ENCODE measurements around the gene AOC1. TPM values are rescaled to one million over a fixed set of nuclear protein-coding genes. Genes with fewer than 3 reads are reported as not detected.
"Not testable (repeated sequence)": the region's sequence is repeated elsewhere in the genome, so short reads cannot be mapped to it uniquely, and the experiment has no call there.

AOC1 gene
- total RNA-seq, 4 donors from 2014 or later = 0.26 to 4.4 (median 1.4) TPM

DNA sequence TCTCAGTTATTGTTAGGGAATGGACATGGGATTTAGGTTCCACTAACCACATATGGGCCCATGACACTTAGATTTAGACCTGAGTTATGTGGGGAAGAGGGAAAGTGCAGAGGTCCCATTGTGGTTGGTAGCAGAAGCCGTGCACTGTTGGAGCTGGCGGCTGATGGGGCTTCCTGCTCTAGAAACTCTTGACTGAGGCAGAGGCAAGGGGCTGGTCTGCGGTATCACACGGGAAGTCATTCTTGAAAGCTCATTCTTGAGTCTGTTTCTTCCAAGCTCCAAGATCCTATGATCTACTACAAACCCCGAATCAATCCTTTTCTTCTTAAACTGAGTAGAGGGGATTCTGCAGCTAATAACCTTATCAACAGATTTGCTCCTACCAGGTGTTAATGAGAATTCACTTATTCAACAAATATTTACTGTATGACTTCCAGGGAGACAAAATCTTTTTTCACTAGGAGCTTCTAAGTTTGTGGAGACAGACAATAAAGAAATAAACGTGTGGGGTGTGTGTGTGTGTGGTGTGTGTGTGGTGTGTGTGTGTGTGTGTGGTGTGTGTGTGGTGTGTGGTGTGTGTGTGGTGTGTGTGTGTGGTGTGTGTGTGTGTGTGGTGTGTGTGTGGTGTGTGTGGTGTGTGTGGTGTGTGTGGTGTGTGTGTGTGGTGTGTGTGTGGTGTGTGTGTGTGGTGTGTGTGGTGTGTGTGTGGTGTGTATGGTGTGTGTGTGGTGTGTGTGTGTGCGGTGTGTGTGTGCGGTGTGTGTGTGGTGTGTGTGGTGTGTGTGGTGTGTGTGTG, 57.1 kb downstream of the AOC1 start:
- WGBS, 2 donors = 59 to 65% methylated on average over 4 to 6 of the region's 8 CpGs
- H3K4me1 ChIP-seq = peaks cover 0 to 2% (median under 1%) of the 10 kb centered on the region in 3 donors
- no peaks in the 10 kb centered on the region for H3K36me3 ChIP-seq
- TF ChIP-seq POLR2A (IDR thresholded peaks at IDR 0.05) = no peak
- TF ChIP-seq, protein P1, sequence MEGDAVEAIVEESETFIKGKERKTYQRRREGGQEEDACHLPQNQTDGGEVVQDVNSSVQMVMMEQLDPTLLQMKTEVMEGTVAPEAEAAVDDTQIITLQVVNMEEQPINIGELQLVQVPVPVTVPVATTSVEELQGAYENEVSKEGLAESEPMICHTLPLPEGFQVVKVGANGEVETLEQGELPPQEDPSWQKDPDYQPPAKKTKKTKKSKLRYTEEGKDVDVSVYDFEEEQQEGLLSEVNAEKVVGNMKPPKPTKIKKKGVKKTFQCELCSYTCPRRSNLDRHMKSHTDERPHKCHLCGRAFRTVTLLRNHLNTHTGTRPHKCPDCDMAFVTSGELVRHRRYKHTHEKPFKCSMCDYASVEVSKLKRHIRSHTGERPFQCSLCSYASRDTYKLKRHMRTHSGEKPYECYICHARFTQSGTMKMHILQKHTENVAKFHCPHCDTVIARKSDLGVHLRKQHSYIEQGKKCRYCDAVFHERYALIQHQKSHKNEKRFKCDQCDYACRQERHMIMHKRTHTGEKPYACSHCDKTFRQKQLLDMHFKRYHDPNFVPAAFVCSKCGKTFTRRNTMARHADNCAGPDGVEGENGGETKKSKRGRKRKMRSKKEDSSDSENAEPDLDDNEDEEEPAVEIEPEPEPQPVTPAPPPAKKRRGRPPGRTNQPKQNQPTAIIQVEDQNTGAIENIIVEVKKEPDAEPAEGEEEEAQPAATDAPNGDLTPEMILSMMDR (IDR thresholded peaks at IDR 0.05) = no peak
- no peak for DNase-seq
- no peak overlapping the region for H3K4me3 ChIP-seq
- peaks cover 0 to 54% (median 0%) of the 10 kb centered on the region in 4 donors for H3K27me3 ChIP-seq
- no peak overlapping the region for H3K27ac ChIP-seq
- intact Hi-C loops (cut with DNase I) = no loop called here
- no peaks in the 10 kb centered on the region for H3K9me3 ChIP-seq

DNA sequence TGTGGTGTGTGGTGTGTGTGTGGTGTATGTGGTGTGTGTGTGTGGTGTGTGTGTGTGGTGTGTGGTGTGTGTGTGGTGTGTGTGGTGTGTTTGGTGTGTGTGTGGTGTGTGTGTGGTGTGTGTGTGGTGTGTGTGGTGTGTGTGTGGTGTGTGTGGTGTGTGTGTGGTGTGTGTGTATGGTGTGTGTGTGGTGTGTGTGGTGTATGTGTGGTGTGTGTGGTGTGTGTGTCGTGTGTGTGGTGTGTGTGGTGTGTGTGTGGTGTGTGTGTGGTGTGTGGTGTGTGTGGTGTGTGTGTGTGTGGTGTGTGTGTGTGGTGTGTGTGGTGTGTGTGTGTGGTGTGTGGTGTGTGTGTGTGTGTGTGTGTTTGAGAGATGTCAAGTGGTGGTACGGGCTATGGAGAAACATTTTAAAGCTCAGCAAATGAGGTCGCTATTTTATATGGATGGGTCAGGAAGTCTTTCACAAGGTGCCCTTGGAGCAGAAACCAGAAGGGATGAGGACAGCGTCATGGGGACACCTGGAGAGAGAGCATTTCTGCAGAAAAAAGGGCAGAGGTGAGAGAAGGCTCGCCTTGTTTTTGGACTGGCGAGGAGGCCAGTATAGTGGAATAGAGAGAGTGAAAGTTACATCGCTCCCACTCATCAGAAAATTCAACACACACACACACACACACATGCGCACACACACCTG, 58.1 kb downstream of the AOC1 start:
- H3K9me3 ChIP-seq; intact Hi-C loops (cut with DNase I); H3K27ac ChIP-seq; H3K4me3 ChIP-seq; DNase-seq; H3K4me1 ChIP-seq; H3K36me3 ChIP-seq: not testable (repeated sequence)
- WGBS, 2 donors = 57 to 70% methylated on average over 8 of the region's 8 CpGs
- peaks cover 0 to 56% (median 0%) of the 10 kb centered on the region in 4 donors for H3K27me3 ChIP-seq

DNA sequence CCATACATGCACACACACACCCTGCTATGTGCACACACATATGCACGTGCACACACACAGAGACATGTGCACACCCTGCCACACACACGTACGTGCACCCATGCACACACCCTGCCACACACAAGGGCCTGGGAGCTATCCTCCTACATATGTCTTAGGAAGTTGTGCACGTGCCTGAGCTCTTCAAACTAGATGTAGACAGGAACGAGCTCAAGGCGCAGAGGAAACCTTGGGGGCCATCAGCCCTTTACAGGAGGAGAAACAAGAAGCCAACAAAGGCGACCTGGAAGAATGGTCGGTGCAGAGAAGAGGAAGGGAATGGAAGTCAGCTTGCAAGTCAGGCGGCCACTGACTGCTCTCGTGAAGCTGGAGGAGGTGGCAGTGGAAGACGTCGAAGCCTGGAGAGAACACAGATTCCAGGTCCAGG, 58.7 kb downstream of the AOC1 start:
- H3K9me3 ChIP-seq = no peaks in the 10 kb centered on the region
- no peak overlapping the region for H3K27ac ChIP-seq
- intact Hi-C loops (cut with DNase I) = no loop called here
- 46 to 53% methylated on average over 12 of the region's 12 CpGs for WGBS, 2 donors
- H3K36me3 ChIP-seq = no peaks in the 10 kb centered on the region
- no peaks in the 10 kb centered on the region for H3K4me1 ChIP-seq
- peaks cover 0 to 54% (median 0%) of the 10 kb centered on the region in 4 donors for H3K27me3 ChIP-seq
- H3K4me3 ChIP-seq = no peak overlapping the region
- TF ChIP-seq, protein P1 (IDR thresholded peaks at IDR 0.05) = no peak
- DNase-seq = no peak

Other genes starting within 250 kb of the AOC1 start
- gene GIMAP6, start 220.1 kb upstream of the AOC1 start, total RNA-seq = 10 to 100 TPM in 2 of 4 donors, 1 to 10 TPM in 2; 3.1 to 30.1 (median 12.9) TPM
- 10 to 100 TPM in 1 of 4 donors, 1 to 10 TPM in 2, under 1 TPM in 1; 0.72 to 12.4 (median 5.6) TPM for gene GIMAP2, start 166.8 kb upstream of the AOC1 start, total RNA-seq
- 1 to 10 TPM in 3 of 4 donors, under 1 TPM in 1; 0.97 to 9.3 (median 4.8) TPM for gene GIMAP1, start 135.9 kb upstream of the AOC1 start, total RNA-seq
- gene GIMAP5, start 115.1 kb upstream of the AOC1 start, total RNA-seq = 10 to 100 TPM in 2 of 4 donors, 1 to 10 TPM in 1, under 1 TPM in 1; 0.15 to 29.4 (median 8.2) TPM
- 10 to 100 TPM in 2 of 4 donors, 1 to 10 TPM in 2; 3.3 to 54.9 (median 12.4) TPM for gene TMEM176B, start 52.2 kb upstream of the AOC1 start, total RNA-seq
- gene TMEM176A, start 51.7 kb upstream of the AOC1 start, total RNA-seq = 10 to 100 TPM in 2 of 4 donors, 1 to 10 TPM in 2; 2.5 to 35.5 (median 10.7) TPM
- gene KCNH2, start 125.8 kb downstream of the AOC1 start, total RNA-seq = 1 to 10 TPM in 1 of 4 donors, under 1 TPM in 3; 0.19 to 2.5 (median 0.72) TPM
- gene NOS3, start 138.5 kb downstream of the AOC1 start, total RNA-seq = 1 to 10 TPM; 1.4 to 3.2 (median 2.2) TPM
- gene ATG9B, start 172.0 kb downstream of the AOC1 start, total RNA-seq = 10 to 100 TPM in 2 of 4 donors, 1 to 10 TPM in 2; 1.5 to 45.2 (median 12.8) TPM
- gene ABCB8, start 175.9 kb downstream of the AOC1 start, total RNA-seq = 10 to 100 TPM; 23.1 to 41.0 (median 26.1) TPM
- under 1 TPM in 2 of 4 donors, not detected in 2; 0.40 to 0.95 TPM for gene ASIC3, start 196.0 kb downstream of the AOC1 start, total RNA-seq
- gene CDK5, start 205.4 kb downstream of the AOC1 start, total RNA-seq = 10 to 100 TPM in 2 of 4 donors, 1 to 10 TPM in 2; 3.8 to 12.9 (median 8.6) TPM
- 10 to 100 TPM; 39.8 to 53.7 (median 45.0) TPM for gene SLC4A2, start 207.1 kb downstream of the AOC1 start, total RNA-seq
- gene FASTK, start 228.3 kb downstream of the AOC1 start, total RNA-seq = 10 to 100 TPM; 43.0 to 83.6 (median 75.9) TPM
- 10 to 100 TPM; 28.4 to 51.0 (median 35.2) TPM for gene TMUB1, start 231.0 kb downstream of the AOC1 start, total RNA-seq
- 100 to 1,000 TPM in 1 of 4 donors, 10 to 100 TPM in 3; 68.6 to 100 (median 72.2) TPM for gene AGAP3, start 234.0 kb downstream of the AOC1 start, total RNA-seq